Measurements from ENCODE around the gene MRPL45. TPM values are rescaled to one million over a fixed set of nuclear protein-coding genes. Genes with fewer than 3 reads are reported as not detected.

Gene MRPL45
- total RNA-seq, 3 donors from 2014 or later = 25.7 to 28.1 (median 27.9) TPM

- Histone ChIP-seq H3K4me3 (no peak overlapping the region), H3K36me3 (ENCODE audit: low read depth) (no peaks in the 10 kb centered on the region), H3K9me3 (no peaks in the 10 kb centered on the region), H3K4me1 (ENCODE audit: low read depth) (no peaks in the 10 kb centered on the region)
- intact Hi-C loops (cut with DNase I, micrococcal nuclease) = loop anchor here in 1 of 2 donors (10.0 kb wide), 1 partner anchor 59 kb away; no protein-coding TSS in a partner anchor
- no peak for TF ChIP-seq CTCF (IDR thresholded peaks at IDR 0.05)
- ATAC-seq (no peak), DNase-seq (no peak)
These were observed 48.8 kb downstream of the MRPL45 start for GRCh38 chr17:38345743-38346142.

- ATAC-seq (peak; percentile 63), DNase-seq (peak; percentile 76 to 95 (median 92))
- Histone ChIP-seq H3K4me3 (no peak overlapping the region), H3K9me3 (no peaks in the 10 kb centered on the region), H3K36me3 (ENCODE audit: low read depth) (no peaks in the 10 kb centered on the region), H3K4me1 (ENCODE audit: low read depth) (peaks cover 10% of the 10 kb centered on the region)
- peak; percentile 92 for TF ChIP-seq CTCF (IDR thresholded peaks at IDR 0.05)
- intact Hi-C loops (cut with DNase I, micrococcal nuclease) = loop anchor here (2.0 to 10.0 kb wide), 2 partner anchors 56 to 66 kb away; no protein-coding TSS in a partner anchor
These were observed 52.2 kb downstream of the MRPL45 start for GRCh38 chr17:38349097-38349730.

DNA sequence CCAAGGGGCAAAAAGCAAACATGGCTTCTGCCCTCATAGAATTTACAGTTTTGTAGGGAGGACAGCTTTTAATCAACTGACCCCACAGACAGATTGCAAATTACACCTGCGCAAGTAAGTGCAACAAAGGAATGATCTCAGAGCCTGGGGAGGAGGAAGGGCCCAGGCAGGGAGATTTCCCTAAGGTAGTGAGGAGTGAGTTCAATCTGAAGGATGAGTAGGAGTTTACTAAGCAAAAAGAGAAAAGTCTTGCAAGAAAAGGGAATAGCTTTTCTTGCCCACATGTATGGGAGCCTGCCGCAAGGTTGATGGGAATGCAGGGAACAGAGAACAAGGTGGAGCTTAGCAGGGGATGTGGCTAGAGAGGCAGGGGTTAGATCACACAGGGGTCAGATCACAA is 53.1 kb downstream of the MRPL45 start:
- intact Hi-C loops (cut with DNase I, micrococcal nuclease) = no loop called here
- no peaks in the 10 kb centered on the region for H3K9me3 ChIP-seq
- no peak for TF ChIP-seq CTCF (IDR thresholded peaks at IDR 0.05)
- no peaks in the 10 kb centered on the region for H3K36me3 ChIP-seq (ENCODE audit: low read depth)
- peaks cover 12% of the 10 kb centered on the region for H3K4me1 ChIP-seq (ENCODE audit: low read depth)
- H3K4me3 ChIP-seq = no peak overlapping the region
- DNase-seq (no peak), ATAC-seq (no peak)

DNA sequence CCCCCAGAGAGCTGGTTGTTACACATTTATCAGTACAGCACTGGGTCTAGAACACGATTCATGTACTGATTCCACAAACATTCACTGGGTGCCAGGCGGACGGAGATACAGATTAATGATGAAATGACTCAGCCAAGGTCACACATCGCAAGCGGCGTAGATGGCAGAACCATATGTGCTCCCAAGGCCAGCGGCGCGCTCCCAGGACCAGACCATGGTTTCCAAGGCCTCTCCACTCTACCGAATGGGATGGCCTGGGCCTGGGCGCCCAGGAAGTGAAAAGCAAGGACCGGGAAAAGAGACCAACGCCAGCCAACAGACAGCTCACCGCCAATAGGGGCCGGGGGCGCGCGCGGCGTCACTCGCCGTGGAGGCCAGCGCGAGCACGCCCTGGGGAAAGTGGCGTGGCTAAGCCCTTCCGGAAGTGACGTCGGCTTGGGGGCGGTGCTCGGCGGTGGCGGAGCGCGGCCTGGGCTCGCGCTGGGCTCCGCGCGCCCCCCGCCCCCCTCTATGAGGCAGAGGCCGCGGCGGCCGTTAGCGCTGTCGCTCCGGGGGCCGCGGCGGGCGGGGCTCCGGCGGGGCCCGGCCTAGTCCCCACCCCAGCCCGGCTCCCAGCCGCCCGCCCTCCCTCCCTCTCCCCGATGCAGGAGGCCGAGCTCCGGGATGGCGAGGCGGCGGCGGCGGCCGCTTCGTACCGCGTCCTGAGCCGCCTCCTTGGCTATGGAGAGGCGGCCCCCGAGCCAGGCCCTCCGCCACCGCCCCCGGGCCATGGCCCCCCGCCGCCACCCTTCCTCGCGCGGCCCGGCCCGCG is 54.6 kb downstream of the MRPL45 start, which contains the start of gene SOCS7:
TSS of gene SOCS7 (plus strand) at position 433 of the 811 bp plus-strand sequence. CDS start at position 642, 209 bp downstream.
- intact Hi-C loops (cut with DNase I, micrococcal nuclease) = no loop called here
- no peaks in the 10 kb centered on the region for H3K36me3 ChIP-seq (ENCODE audit: low read depth)
- peak; percentile 95 to 97 (median 97) for DNase-seq
- no peaks in the 10 kb centered on the region for H3K9me3 ChIP-seq
- peak within 1 kb of the TSS; percentile 64 for H3K4me3 ChIP-seq
- no peak for TF ChIP-seq CTCF (IDR thresholded peaks at IDR 0.05)
- peak; percentile 95 for ATAC-seq
- H3K4me1 ChIP-seq (ENCODE audit: low read depth) = peaks cover 12% of the 10 kb centered on the region

GRCh38 chr17:38352245-38353085 is 55.5 kb downstream of the MRPL45 start:
- Histone ChIP-seq H3K9me3 (no peaks in the 10 kb centered on the region), H3K36me3 (ENCODE audit: low read depth) (no peaks in the 10 kb centered on the region), H3K4me1 (ENCODE audit: low read depth) (peaks cover 12% of the 10 kb centered on the region), H3K4me3 (peak overlapping the region; percentile 64)
- ATAC-seq (peak; percentile 21), DNase-seq (peak in 2 of 3 donors; percentile 27 to 61)
- intact Hi-C loops (cut with DNase I, micrococcal nuclease) = no loop called here
- TF ChIP-seq CTCF (IDR thresholded peaks at IDR 0.05) = no peak

All from mucosa of descending colon (tissue), 3 donors.